HG03575 (cell line): ENCODE results near the gene UACA.
"Not testable (repeated sequence)": the region's sequence is repeated elsewhere in the genome, so short reads cannot be mapped to it uniquely, and the experiment has no call there.

Source experiments
- ATAC-seq: cut with Tn5 transposase; IDR thresholded peaks from one replicate; pipeline ENCODE4 v1.9.1; 2021; ENCODE audit not compliant: unreplicated experiment, insufficient number of reproducible peaks, low FRiP score; ENCODE audit errors: extremely low read depth

Gene UACA

DNA sequence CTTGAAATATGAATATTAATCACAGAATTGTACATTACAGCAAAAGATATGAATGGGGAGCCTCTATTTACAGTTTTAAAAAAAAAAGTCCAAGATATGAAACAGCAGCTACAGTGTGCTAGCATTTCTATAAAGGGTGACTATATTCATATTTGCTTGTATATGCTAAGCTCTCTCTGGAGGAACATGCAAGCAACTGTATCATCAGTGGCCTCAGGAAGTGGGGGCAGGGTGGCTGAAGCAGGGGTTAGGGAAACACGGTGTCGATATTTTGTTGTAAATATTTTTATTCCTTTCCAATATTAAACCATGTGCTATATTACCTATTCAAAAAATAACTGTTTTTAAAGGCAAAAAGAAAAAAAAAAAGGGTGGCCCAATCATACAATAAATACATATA lies 2.3 kb downstream of the UACA start:
- ATAC-seq, result no peak

DNA sequence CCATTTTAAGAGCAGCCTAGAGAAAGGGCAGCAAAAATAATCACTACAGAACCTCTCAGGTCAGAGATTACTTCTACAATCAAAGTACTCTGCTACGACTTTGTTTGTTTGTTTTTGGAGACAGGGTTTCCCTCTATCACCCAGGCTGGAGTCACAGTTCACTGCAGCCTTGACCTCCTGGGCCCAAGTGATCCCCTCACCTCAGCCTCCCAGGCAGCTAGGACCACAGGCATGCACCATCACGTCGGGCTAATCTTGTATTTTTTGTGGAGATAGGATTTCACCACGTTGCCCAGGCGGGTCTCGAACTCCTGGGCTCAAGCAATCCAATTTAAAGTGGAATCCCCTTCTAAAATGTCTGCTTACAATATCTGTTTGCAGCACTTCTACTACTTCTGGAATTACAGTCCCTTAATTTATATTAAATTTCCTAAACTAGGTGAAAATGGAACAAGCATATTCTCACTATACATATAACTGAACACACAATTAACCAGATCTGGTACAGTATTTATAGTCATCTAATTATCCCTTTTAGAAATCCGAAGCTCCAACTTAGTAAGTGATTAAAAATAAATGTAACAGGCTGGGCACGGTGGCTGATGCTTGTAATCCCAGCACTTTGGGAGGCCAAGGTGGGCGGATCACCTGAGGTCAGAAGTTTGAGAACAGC lies 4.4 kb downstream of the UACA start:
- ATAC-seq, result no peak

DNA sequence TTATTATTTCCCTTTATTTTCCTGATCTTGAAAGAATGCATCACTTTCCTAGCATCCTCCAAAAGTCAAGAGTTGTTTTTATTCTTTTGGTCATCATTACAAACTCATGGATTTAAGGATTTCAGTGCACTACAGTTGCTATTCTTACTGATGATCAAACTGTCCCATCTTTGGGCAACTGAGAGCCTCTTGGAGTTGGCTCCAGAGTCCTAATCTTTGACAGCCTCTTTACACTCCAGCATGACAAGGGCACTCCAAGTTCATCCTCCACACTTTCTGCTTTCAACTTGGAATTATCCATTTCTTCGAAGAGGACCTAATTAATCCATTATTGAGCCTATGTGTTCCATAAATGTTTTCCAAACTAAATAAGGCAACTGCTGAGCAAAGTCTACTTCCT lies 5.7 kb downstream of the UACA start:
- no peak for ATAC-seq

DNA sequence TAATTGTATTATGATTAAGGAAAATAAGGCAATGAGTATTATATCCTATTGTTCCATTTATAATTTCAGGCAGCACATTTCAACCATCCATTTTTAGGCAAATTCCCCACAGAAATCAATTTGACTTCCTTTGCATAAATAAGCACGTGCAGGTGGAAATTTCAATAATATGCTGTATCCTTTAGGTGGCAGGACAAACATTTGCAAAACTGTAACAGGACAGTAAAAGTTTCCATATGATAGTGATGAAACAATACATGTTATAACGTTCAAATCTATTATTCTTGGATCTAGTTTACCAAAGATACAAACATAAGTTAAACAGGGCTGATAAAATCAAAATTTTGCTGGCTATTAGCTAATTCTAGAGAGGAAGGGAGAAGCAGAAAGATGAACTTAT lies 8.5 kb downstream of the UACA start:
- ATAC-seq, result no peak

DNA sequence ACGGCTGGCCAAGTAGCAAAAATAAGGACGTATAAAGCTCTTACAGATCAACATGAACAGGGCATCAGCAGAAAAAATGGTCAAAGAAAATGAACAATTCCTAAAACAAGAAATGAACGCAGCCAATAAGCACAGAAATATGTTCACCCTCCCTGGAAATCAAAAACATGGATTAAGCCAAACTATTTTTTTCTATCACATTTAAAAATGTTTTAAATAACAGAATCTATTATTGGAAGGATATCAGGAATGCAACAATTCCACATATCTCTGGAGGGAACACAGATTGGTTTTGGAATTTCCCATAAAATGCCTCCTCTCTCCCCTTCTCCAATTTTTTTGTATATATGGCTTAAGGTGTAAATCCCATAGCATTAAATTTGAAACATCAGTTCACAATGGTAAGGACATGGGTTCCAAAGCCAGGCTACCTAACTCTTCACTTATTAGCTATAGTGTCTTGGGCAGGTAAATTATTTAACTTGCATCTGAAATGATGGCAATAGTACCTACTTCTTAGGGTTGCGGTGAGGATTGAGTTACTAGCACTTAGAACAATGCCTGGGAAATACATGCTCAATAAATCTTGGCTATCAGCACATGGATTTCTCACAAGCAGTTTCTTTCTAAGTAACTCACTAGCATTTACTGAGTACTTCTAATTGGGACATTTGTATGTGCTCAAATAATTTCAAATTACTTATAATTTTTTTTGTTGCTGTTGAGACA lies 10.1 kb downstream of the UACA start:
- no peak for ATAC-seq

DNA sequence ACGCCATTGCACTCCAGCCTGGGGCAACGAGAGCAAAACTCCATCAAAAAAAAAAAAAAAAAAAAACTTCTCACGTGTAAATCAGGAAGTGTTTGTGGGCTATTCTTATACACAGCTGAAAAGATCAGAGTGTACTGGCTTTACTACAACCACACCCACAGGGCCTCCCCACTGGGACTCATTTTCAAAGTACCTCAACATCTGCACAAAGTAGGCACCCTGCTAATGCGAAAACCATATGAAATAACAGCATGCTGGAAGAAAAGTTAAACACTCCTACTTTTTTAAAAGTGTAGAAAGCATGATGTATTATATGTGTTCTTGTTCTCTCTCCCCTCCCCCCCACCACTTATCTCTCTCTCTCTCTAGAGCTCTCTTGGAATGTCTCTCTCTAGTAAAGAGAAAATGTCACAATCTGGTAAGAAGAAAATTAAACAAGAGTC lies 11.1 kb downstream of the UACA start:
- ATAC-seq, result no peak

DNA sequence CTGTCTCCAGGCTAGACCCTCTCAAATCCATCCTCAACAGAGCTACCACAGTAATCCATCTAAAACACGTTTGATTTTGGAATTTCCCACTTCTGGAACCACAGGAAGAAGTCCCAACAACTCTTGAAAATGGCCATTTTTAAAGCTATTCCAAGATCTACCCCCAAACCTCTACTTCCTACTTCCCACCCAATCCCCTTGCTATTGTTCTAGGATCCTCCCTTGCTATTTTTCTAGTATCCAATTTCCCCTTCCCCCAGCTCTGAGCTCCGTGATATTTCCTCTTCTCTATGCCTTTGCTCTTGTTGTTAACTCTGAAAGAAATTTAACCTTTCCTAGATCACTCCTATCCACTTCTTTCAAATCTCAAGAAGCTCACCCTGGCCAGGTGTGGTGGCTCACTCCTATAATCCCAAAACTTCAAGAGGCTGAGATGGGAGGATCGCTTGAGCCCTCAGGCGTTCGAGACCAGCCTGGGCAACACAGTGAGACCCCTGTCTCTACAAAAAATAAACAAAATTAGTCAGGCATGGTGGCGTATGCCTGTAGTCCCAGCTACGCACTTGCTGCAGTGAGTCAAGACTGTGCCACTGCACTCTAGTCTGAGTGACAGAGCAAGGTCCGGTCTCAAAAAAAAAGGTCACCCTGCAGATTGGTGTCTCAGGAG lies 13.0 kb downstream of the UACA start:
- no peak for ATAC-seq

DNA sequence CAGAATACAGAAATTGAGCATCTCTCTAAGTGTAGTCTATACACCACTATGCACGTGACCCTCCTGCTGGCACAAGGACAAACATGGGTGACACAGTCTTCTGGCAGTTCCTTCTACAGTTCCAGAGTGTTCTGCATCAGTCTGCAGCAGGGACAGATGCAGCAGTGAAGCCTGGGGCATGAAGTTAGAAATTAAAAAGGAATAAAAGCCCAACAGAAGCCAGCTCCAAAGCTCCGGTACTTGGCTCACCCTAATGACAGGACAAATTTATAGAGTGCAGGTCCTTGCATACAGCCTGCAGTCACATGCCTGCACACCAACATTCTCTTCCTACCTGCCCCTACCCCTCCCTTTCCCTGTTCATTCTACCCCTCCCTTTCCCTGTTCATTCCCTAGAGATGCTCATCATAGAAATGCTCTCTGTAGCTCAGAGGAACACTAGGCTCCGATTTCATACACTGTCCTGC lies 15.0 kb downstream of the UACA start:
- ATAC-seq, result no peak

DNA sequence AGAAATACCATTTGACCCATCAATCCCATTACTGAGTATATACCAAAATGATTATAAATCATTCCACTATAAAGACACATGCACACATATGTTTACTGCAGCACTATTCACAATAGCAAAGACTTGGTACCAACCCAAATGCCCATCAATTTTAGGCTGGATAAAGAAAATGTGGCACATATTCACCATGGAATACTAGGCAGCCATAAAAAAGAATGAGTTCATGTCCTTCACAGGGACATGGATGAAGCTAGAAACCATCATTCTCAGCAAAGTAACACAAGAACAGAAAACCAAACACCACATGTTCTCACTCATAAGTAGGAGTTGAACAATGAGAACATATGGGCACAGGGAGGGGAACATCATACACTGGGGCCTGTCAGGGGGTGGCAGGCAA lies 16.8 kb downstream of the UACA start:
- ATAC-seq, result not testable (repeated sequence)

DNA sequence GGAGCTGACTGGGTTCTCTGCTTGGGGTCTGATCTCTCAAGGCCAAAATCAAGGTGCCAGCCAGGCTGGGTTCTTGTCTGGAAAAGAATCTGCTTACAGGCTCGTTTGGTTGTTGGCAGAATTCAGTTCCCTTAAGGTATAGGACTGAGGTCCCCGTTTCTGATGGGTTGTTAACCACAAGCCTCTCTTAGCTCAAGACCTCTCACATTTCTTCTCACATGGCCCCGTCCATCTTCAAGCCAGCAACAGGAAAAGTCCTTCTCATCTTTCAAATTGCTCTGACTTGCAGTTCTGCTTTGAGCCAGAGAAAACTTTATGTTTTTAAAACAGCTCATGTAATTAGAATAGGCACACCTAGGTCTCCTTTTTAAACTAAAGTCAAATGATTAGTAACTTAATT lies 20.4 kb downstream of the UACA start:
- no peak for ATAC-seq

DNA sequence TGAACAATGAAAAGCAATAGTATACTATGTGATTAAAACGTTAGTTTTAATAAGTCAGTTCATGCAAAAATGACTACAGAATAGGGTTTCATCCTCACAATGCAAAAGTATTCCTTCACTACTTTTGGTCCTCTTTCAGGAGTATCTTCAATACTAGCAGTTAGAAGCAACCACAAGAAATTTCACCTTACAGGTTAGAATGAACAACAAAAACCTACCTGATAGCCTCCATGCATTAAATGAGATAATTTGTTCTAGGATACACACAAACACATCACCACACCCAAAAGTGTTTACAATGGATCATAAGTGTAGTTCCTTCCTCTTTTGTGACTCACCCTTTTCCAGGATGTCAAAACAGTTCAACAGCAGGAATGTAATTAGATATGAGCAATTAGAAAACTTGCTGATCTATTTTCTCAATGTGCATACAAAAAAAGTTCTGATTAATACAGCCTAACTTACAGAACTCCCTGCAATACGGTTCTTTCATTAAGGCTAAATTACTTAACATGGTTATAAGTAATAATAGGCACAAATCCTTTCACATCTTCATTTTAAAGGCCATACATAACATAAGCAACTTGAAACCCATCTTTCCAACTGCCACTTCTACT lies 21.6 kb downstream of the UACA start:
- ATAC-seq, result no peak

DNA sequence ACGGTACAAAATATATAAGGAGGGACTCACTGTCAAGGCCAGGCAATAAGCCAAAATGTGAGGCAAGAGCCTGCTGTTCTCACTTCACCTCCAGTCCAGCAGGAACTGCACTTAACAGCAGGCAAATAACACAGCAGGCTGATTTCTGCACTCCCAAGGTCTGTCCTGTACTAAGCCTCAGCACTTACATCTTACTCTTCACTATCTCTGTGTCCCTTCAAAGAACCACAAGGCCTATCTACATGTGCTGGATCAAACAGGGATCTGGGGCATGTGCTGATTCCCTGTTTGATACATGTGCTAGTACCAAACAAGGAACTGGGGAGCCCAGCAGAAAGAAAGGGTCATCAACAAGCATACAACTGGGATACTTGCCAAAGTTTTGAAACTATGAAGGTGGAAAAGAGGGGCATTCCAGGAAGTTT lies 22.2 kb downstream of the UACA start:
- no peak for ATAC-seq

DNA sequence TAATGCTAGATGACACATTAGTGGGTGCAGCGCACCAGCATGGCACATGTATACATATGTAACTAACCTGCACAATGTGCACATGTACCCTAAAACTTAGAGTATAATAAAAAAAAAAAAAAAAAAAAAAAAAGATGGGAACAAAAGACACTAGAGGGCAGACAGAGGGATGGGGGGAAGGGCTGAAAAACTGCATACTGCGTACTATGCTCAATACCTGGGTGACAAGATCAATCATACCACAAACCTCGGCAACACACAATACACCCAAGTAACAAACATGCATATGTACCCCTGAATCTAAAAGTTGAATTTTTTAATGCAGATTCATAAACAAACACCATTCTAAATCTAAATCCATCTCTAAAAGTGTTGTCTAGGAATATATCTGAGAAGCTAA lies 28.3 kb downstream of the UACA start:
- not testable (repeated sequence) for ATAC-seq

DNA sequence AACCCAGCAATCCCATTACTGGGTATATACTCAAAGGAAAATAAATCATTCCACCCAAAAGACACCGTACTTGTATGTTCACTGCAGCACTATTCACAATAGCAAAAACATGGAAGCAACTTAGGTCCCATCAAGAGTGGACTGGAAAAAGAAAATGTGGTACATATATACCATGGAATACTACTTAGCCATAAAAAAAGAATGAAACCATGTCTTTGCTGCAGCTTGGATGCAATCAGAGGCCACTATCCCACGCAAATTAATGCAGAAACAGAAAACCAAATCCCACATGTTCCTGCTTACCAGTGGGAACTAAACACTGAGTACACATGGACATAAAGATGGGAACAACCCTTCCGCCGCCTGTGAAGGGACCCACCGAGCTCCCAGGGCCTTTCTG lies 34.2 kb downstream of the UACA start:
- ATAC-seq, result no peak

DNA sequence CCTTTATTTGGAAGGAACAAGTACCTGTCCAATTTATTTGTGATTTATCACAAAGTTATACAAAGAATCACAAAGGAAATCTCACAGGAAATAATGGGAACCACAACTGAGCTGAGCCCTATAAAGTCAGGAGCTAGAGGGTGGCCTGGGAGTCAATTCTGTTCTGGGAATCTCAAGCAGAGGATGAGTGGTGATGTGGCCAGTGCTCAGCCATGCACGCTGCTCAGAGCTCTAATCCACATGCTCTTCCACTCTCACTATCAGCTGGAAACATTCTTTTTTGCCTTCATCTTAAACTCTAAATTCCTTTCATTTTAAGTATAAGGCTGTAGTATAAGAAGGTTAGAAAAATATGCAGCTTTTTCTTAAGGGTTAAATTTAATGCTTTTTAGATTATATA lies 36.6 kb downstream of the UACA start:
- no peak for ATAC-seq

DNA sequence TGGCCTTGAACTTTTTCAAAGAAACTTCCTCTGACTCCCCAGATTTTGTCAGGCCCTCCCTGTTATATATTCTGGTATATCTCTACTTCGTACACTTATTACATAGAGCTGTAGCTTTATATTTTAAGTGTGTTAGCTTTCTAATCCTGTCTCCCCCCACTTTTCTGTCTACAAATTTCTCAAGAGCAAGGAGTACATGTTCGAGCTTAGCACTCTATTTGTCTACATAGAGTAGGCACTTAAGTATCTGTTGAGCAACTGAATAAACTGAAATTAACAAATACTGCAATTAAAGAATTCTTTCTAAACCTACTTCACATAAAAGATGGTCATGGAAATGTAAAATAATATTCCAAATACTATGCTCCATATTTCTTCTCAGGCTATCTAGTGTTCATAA lies 39.4 kb downstream of the UACA start:
- no peak for ATAC-seq

DNA sequence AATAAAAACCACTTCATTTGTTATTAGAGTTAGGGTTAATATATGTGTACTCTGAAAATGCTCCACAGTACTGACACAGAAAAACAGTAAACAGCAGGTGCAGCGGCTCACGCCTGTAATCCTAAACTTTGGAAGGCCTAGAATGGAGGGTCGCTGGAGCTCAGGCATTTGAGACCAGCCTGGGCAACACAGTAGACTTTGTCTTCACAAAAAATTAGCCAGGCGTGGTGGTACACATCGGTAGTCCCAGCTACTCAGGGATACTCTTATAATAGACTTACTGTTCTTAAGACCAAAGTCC lies 40.3 kb downstream of the UACA start:
- ATAC-seq, result no peak

DNA sequence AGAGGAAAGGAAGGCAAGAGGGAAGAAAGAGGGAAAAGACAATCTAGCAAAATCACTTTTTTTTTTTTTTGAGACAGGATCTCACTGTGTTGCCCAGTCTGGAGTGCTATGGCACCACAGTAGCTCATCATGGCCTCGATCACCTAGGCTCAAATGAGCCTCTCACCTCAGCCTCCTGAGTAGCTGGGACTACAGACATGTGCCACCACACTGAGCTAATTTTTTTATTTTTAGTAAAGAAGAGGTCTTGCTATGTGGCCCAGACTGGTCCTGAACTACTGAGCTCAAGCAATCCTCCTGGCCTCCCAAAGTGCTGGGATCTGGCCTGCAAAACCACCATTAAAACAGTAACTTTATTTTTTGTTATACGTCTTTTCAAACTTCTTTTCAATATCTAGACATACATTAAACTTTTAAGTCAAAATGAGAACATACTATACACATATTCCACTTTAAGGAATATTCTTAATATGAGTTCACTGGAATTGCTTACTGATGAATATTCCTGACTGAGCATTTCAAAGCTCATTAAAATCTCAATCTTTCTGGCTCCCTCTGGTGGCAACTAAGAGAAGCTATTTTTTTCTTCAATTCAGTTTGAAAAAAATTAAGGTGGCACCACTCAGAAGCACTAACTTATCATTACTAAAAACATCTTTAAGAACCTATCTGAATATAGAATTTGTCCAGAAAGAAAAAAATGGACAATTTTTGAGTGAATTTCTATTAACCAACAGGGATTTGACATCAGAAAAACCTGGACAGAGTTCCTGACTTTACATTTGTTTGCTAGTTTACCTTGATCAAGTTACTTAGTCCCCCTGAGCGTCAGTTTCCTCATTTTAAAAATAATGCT lies 40.9 kb downstream of the UACA start:
- no peak for ATAC-seq
